KMS-11 (cell line): ENCODE measurements around the gene GREM2.

ENCODE experiments used
- H2AFZ ChIP-seq: fragments of 200-600 bp; sonication (generic); 2 replicates; pipeline ENCODE4 v1.6.1; 2016; ENCODE audit warnings: antibody characterized with exemption, mixed run types, low read depth
- H3K27ac ChIP-seq: fragments of 200-600 bp; sonication (generic); 2 replicates; pipeline ENCODE4 v1.6.1; 2016; ENCODE audit warnings: mild to moderate bottlenecking, mixed run types
- H3K27me3 ChIP-seq: fragments of 200-600 bp; sonication (generic); 2 replicates; pipeline ENCODE4 v1.6.1; 2017; ENCODE audit warnings: mild to moderate bottlenecking, low read depth, mixed run types, moderate library complexity; ENCODE audit not compliant: insufficient read depth
- H3K36me3 ChIP-seq: fragments of 200-600 bp; sonication (generic); 2 replicates; pipeline ENCODE4 v1.6.1; 2017; ENCODE audit warnings: mild to moderate bottlenecking, mixed run types; ENCODE audit not compliant: insufficient read depth
- H3K4me1 ChIP-seq: fragments of 200-600 bp; sonication (generic); 2 replicates; pipeline ENCODE4 v1.6.1; 2016; ENCODE audit warnings: mild to moderate bottlenecking, low read depth, mixed run types; ENCODE audit not compliant: poor library complexity, severe bottlenecking
- H3K4me2 ChIP-seq: fragments of 200-600 bp; sonication (generic); 2 replicates; pipeline ENCODE4 v1.7.0; 2016; ENCODE audit warnings: mild to moderate bottlenecking, mixed run types
- H3K4me3 ChIP-seq: fragments of 200-600 bp; sonication (generic); IDR thresholded peaks from 2 replicates; pipeline ENCODE4 v1.6.1; 2017; ENCODE audit warnings: low read depth, low read length, mixed read lengths; ENCODE audit not compliant: insufficient read depth
- H3K79me2 ChIP-seq: fragments of 200-600 bp; sonication (generic); 2 replicates; pipeline ENCODE4 v1.6.1; 2016; ENCODE audit warnings: low read depth, mixed run types; ENCODE audit not compliant: insufficient read depth
- H3K9ac ChIP-seq: fragments of 200-600 bp; sonication (generic); 2 replicates; pipeline ENCODE4 v1.6.1; 2016; ENCODE audit warnings: mild to moderate bottlenecking, mixed run types
- H4K20me1 ChIP-seq: fragments of 200-600 bp; sonication (generic); 2 replicates; pipeline ENCODE4 v1.6.1; 2016; ENCODE audit warnings: mild to moderate bottlenecking, mixed run types; ENCODE audit not compliant: insufficient read depth
- CTCF ChIP-seq: fragments of 200-600 bp; sonication (generic); conservative IDR thresholded peaks from 2 replicates; pipeline ENCODE4 v1.6.1; 2017; ENCODE audit warnings: low read depth, mild to moderate bottlenecking, antibody characterized with exemption, low read length, moderate library complexity, mixed read lengths

GREM2 gene

GRCh38 chr1:240462766-240463395, 149.1 kb downstream of the GREM2 start:
- H3K27ac ChIP-seq, result no peak overlapping the region
- no peak overlapping the region for H3K9ac ChIP-seq
- H3K4me1 ChIP-seq, result peaks cover 30% of the 10 kb centered on the region
- no peaks in the 10 kb centered on the region for H3K36me3 ChIP-seq
- H4K20me1 ChIP-seq, result no peaks in the 10 kb centered on the region
- TF ChIP-seq CTCF, result no peak
- no peaks in the 10 kb centered on the region for H3K79me2 ChIP-seq
- no peaks in the 10 kb centered on the region for H3K27me3 ChIP-seq
- no peak overlapping the region for H3K4me2 ChIP-seq
- H3K4me3 ChIP-seq, result no peak overlapping the region
- H2AFZ ChIP-seq, result no peak overlapping the region

GRCh38 chr1:240462277-240462676, 149.7 kb downstream of the GREM2 start:
- H4K20me1 ChIP-seq, result no peaks in the 10 kb centered on the region
- H3K4me1 ChIP-seq, result peaks cover 30% of the 10 kb centered on the region
- H3K4me2 ChIP-seq, result no peak overlapping the region
- H3K9ac ChIP-seq, result no peak overlapping the region
- no peak for TF ChIP-seq CTCF
- no peaks in the 10 kb centered on the region for H3K79me2 ChIP-seq
- no peak overlapping the region for H3K27ac ChIP-seq
- H3K4me3 ChIP-seq, result no peak overlapping the region
- no peak overlapping the region for H2AFZ ChIP-seq
- H3K36me3 ChIP-seq, result no peaks in the 10 kb centered on the region
- no peaks in the 10 kb centered on the region for H3K27me3 ChIP-seq

GRCh38 chr1:240457203-240457602, 154.8 kb downstream of the GREM2 start:
- Histone ChIP-seq H3K36me3 (no peaks in the 10 kb centered on the region), H3K4me3 (no peak overlapping the region), H3K9ac (no peak overlapping the region), H3K79me2 (no peaks in the 10 kb centered on the region), H4K20me1 (no peaks in the 10 kb centered on the region), H2AFZ (no peak overlapping the region), H3K27ac (no peak overlapping the region), H3K27me3 (no peaks in the 10 kb centered on the region), H3K4me2 (no peak overlapping the region), H3K4me1 (no peaks in the 10 kb centered on the region)
- TF ChIP-seq CTCF, result no peak

- H3K4me1 ChIP-seq, result no peaks in the 10 kb centered on the region
- H3K27me3 ChIP-seq, result no peaks in the 10 kb centered on the region
- H3K9ac ChIP-seq, result no peak overlapping the region
- H2AFZ ChIP-seq, result no peak overlapping the region
- TF ChIP-seq CTCF, result peak; percentile 76
- H4K20me1 ChIP-seq, result no peaks in the 10 kb centered on the region
- H3K4me2 ChIP-seq, result no peak overlapping the region
- H3K79me2 ChIP-seq, result no peaks in the 10 kb centered on the region
- H3K27ac ChIP-seq, result no peak overlapping the region
- no peak overlapping the region for H3K4me3 ChIP-seq
- no peaks in the 10 kb centered on the region for H3K36me3 ChIP-seq
Measured at GRCh38 chr1:240455228-240455821, 156.6 kb downstream of the GREM2 start.
